HepG2 (cell line): ENCODE data around the gene SIN3A. TPM values are rescaled to one million over a fixed set of nuclear protein-coding genes. Genes with fewer than 3 reads are reported as not detected.
A peak's percentile ranks its signal among the peaks of the same experiment; 100 is the strongest.

Experiments
- ARNT ChIP-seq: fragments of 450-650 bp; IDR thresholded peaks from 2 replicates; pipeline ENCODE4 v1.6.1; 2017
- ATF7 ChIP-seq, 2 experiments: fragments of 450-650 bp in 1 of 2; sonication (generic) in 1 of 2; formaldehyde crosslinking in 1 of 2; IDR thresholded peaks; 2 replicates each; pipeline versions ENCODE4 v1.4.0 to v1.6.1; 2016 to 2020; ENCODE audit warnings: antibody characterized with exemption in 1 of 2, mild to moderate bottlenecking in 1 of 2, missing genetic modification reagents in 1 of 2
- CC2D1A ChIP-seq: sonication (generic); formaldehyde crosslinking; IDR thresholded peaks from 2 replicates; pipeline ENCODE4 v1.8.1; 2023; ENCODE audit warnings: mild to moderate bottlenecking, missing genetic modification reagents
- DNMT3B ChIP-seq: conservative IDR thresholded peaks from 2 replicates; pipeline ENCODE4 v1.6.1; 2016; ENCODE audit warnings: missing biosample characterization, control low read depth
- FOXC1 ChIP-seq: sonication (generic); formaldehyde crosslinking; IDR thresholded peaks from 2 replicates; pipeline ENCODE4 v1.8.0; 2022; ENCODE audit warnings: mild to moderate bottlenecking, missing genetic modification reagents, borderline replicate concordance
- FOXK2 ChIP-seq: fragments of 450-650 bp; IDR thresholded peaks from 2 replicates; pipeline ENCODE4 v1.6.1; 2016
- MBD4 ChIP-seq: IDR thresholded peaks from 2 replicates; pipeline ENCODE4 v1.6.1; 2012; ENCODE audit warnings: low read length, inconsistent platforms, borderline replicate concordance
- MTA1 ChIP-seq: sonication (generic); formaldehyde crosslinking; IDR thresholded peaks from 2 replicates; pipeline ENCODE4 v1.4.0; 2020; ENCODE audit warnings: missing genetic modification reagents, mild to moderate bottlenecking, borderline replicate concordance
- NPAS2 ChIP-seq: sonication (generic); formaldehyde crosslinking; IDR thresholded peaks from 2 replicates; pipeline ENCODE4 v1.8.0; 2022; ENCODE audit warnings: mild to moderate bottlenecking, missing genetic modification reagents, borderline replicate concordance
- PRPF4 ChIP-seq: fragments of 200-400 bp; formaldehyde crosslinking; IDR thresholded peaks from 2 replicates; pipeline ENCODE4 v1.6.1; 2016; ENCODE audit warnings: low read length, low read depth; ENCODE audit not compliant: poor library complexity, severe bottlenecking
- RFX5 ChIP-seq: IDR thresholded peaks from 2 replicates; pipeline ENCODE4 v1.6.1; 2011; ENCODE audit warnings: low read depth, low read length, improper control_type of control experiment
- ZNF101 ChIP-seq: sonication (generic); formaldehyde crosslinking; IDR thresholded peaks from 2 replicates; pipeline ENCODE4 v1.4.0; 2020; ENCODE audit warnings: mild to moderate bottlenecking, low read depth, missing genetic modification reagents, borderline replicate concordance
- ZNF256 ChIP-seq: sonication (generic); formaldehyde crosslinking; conservative IDR thresholded peaks from 2 replicates; pipeline ENCODE4 v1.4.0; 2020; ENCODE audit warnings: missing genetic modification reagents
- ZNF33B ChIP-seq: sonication (generic); formaldehyde crosslinking; IDR thresholded peaks from 2 replicates; pipeline ENCODE4 v1.5.1; 2020; ENCODE audit warnings: mild to moderate bottlenecking, missing genetic modification reagents
- ZNF616 ChIP-seq: sonication (generic); formaldehyde crosslinking; IDR thresholded peaks from 2 replicates; pipeline ENCODE4 v1.5.0; 2020; ENCODE audit warnings: low read depth, mild to moderate bottlenecking, missing genetic modification reagents
- ZNF644 ChIP-seq: IDR thresholded peaks from 2 replicates; pipeline ENCODE4 v1.6.1; 2016; ENCODE audit warnings: low read depth
- ZNF75D ChIP-seq: sonication (generic); formaldehyde crosslinking; IDR thresholded peaks from 2 replicates; pipeline ENCODE4 v1.8.1; 2023; ENCODE audit warnings: missing genetic modification reagents, mild to moderate bottlenecking, borderline replicate concordance
- ZSCAN21 ChIP-seq: sonication (generic); formaldehyde crosslinking; IDR thresholded peaks from 2 replicates; pipeline ENCODE4 v1.8.0; 2022; ENCODE audit warnings: mild to moderate bottlenecking, missing genetic modification reagents, moderate library complexity, borderline replicate concordance
- polyA plus RNA-seq, 8 experiments: library from polyadenylated mRNA; depleted of rRNA in 3 of 8; stranded (reverse) in 7 of 8; unstranded in 1 of 8; fragments of >200 nt; fragmentation: Illumina TruSeq in 4 of 8; extraction: Trizol in 4 of 8; gene quantifications; 2 replicates each; pipeline versions ENCODE4 v1.2.1 to v1.2.3, GENCODE V29; 2011 to 2016; ENCODE audit warnings: low read depth in 4 of 8, missing spikeins in 1 of 8, mixed read lengths in 1 of 8; ENCODE audit not compliant: insufficient read depth in 1 of 8
- total RNA-seq, 5 experiments: library from RNA; depleted of rRNA; stranded (reverse); fragments of >200 nt; fragmentation: Illumina TruSeq; extraction: Trizol; gene quantifications; 2 replicates each; pipeline ENCODE4 v1.2.3, GENCODE V29; 2016; ENCODE audit warnings: low read depth in 1 of 5
- TF ChIP-seq, protein P1 (sequence below): sonication (generic); formaldehyde crosslinking; IDR thresholded peaks from 2 replicates; pipeline ENCODE4 v1.4.0; 2020; ENCODE audit warnings: missing genetic modification reagents
- TF ChIP-seq, protein P2 (sequence below): sonication (generic); formaldehyde crosslinking; IDR thresholded peaks from 2 replicates; pipeline ENCODE4 v1.9.0; 2022; ENCODE audit warnings: low read depth, missing genetic modification reagents
- TF ChIP-seq, protein P3 (sequence below): IDR thresholded peaks from 2 replicates; pipeline ENCODE4 v1.6.1; 2012; ENCODE audit warnings: low read length, improper control_type of control experiment

Gene SIN3A
- total and polyA plus RNA-seq, 2 of the 13 experiments (the other 11 are each of a cell fraction or from before 2014, with no cell fraction given): 16.1 to 28.1 TPM

DNA sequence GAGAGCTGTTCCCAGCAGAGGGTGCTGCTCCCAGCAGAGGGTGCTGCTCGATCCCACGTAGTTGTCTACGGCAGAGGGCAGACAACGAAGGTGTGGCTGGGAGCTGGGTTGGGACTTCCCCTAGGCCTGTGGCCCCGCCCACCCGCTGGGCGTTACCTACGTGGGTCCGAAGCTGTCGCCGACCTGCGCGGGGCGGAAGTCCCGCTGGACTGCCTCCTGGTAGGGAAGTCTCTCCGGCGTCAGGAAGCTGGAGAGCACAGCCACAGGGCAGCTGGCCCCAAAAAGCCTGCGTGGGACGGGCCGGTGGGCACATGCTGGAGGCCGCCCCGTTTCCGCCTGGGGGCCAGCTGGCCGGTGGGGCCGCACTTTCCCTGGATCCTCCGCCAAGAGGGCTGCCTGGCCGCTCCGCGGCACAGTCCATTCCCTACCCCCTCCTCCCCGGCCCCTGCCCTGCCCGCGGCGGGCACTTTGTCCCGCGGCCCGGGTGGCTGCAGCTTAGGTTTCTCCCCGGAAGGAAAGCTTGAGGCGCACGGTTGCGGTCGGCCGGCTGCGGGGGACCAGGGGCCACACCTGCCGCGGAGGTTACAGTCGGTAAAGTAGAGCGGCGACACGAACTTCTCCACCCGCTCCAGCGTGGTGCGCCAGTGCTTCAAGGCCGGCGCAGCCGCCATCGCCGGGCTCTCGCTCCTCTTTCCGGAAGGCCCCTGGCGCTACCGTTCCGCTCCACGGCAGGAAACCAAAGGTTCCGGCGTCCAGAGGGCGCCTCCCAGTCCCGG lies 83.4 kb downstream of the SIN3A start, which contains the start of gene MAN2C1 (continued):
- TF ChIP-seq ARNT (no peak), NPAS2 (CRISPR knock-in tag) (no peak), ZNF644 (CRISPR knock-in tag) (no peak), ZNF101 (no peak), FOXK2 (no peak), ZNF616 (CRISPR knock-in tag) (no peak), FOXC1 (peak; percentile 97), ZNF75D (CRISPR knock-in tag) (peak; percentile 35; the same call in 1 of the 2 replicates), ATF7 (IDR thresholded peaks at IDR 0.05) (no peak), ATF7 (CRISPR knock-in tag; IDR thresholded peaks at IDR 0.05) (no peak), DNMT3B (CRISPR knock-in tag) (no peak), MBD4 (no peak), ZNF256 (CRISPR knock-in tag) (peak; percentile 45; the same call in 1 of the 2 replicates), ZNF33B (CRISPR knock-in tag) (peak; percentile 35; the same call in 1 of the 2 replicates), PRPF4 (no peak), MTA1 (CRISPR knock-in tag) (no peak), CC2D1A (CRISPR knock-in tag) (0 out of 2 replicates have a peak, but pooled peaks have one; percentile 74), ZSCAN21 (CRISPR knock-in tag) (peak; percentile 84), RFX5 (peak; percentile 24; the same call in 1 of the 2 replicates)
- TF ChIP-seq, protein P1, sequence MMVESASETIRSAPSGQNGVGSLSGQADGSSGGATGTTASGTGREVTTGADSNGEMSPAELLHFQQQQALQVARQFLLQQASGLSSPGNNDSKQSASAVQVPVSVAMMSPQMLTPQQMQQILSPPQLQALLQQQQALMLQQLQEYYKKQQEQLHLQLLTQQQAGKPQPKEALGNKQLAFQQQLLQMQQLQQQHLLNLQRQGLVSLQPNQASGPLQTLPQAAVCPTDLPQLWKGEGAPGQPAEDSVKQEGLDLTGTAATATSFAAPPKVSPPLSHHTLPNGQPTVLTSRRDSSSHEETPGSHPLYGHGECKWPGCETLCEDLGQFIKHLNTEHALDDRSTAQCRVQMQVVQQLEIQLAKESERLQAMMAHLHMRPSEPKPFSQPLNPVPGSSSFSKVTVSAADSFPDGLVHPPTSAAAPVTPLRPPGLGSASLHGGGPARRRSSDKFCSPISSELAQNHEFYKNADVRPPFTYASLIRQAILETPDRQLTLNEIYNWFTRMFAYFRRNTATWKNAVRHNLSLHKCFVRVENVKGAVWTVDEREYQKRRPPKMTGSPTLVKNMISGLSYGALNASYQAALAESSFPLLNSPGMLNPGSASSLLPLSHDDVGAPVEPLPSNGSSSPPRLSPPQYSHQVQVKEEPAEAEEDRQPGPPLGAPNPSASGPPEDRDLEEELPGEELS (CRISPR knock-in tag): peak; percentile 56
- TF ChIP-seq, protein P2, sequence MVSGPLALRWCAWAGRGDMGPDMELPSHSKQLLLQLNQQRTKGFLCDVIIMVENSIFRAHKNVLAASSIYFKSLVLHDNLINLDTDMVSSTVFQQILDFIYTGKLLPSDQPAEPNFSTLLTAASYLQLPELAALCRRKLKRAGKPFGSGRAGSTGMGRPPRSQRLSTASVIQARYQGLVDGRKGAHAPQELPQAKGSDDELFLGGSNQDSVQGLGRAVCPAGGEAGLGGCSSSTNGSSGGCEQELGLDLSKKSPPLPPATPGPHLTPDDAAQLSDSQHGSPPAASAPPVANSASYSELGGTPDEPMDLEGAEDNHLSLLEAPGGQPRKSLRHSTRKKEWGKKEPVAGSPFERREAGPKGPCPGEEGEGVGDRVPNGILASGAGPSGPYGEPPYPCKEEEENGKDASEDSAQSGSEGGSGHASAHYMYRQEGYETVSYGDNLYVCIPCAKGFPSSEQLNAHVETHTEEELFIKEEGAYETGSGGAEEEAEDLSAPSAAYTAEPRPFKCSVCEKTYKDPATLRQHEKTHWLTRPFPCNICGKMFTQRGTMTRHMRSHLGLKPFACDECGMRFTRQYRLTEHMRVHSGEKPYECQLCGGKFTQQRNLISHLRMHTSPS (CRISPR knock-in tag): no peak; the same call in 1 of the 2 replicates
- TF ChIP-seq, protein P3, sequence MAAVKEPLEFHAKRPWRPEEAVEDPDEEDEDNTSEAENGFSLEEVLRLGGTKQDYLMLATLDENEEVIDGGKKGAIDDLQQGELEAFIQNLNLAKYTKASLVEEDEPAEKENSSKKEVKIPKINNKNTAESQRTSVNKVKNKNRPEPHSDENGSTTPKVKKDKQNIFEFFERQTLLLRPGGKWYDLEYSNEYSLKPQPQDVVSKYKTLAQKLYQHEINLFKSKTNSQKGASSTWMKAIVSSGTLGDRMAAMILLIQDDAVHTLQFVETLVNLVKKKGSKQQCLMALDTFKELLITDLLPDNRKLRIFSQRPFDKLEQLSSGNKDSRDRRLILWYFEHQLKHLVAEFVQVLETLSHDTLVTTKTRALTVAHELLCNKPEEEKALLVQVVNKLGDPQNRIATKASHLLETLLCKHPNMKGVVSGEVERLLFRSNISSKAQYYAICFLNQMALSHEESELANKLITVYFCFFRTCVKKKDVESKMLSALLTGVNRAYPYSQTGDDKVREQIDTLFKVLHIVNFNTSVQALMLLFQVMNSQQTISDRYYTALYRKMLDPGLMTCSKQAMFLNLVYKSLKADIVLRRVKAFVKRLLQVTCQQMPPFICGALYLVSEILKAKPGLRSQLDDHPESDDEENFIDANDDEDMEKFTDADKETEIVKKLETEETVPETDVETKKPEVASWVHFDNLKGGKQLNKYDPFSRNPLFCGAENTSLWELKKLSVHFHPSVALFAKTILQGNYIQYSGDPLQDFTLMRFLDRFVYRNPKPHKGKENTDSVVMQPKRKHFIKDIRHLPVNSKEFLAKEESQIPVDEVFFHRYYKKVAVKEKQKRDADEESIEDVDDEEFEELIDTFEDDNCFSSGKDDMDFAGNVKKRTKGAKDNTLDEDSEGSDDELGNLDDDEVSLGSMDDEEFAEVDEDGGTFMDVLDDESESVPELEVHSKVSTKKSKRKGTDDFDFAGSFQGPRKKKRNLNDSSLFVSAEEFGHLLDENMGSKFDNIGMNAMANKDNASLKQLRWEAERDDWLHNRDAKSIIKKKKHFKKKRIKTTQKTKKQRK: no peak
